Hepatocyte (in vitro differentiated cells): Measurements from ENCODE around the gene ITPKB.

Source experiments
- EZH2 ChIP-seq: fragments of 200-600 bp; sonication (generic); IDR thresholded peaks from 2 replicates; pipeline ENCODE4 v1.6.1; 2016; ENCODE audit warnings: antibody characterized with exemption, mild to moderate bottlenecking, borderline replicate concordance
- EZH2phosphoT487 ChIP-seq: fragments of 200-600 bp; sonication (generic); IDR thresholded peaks from one replicate; pipeline ENCODE4 v1.6.1; 2018; ENCODE audit warnings: antibody characterized with exemption, mild to moderate bottlenecking, low read depth, moderate library complexity; ENCODE audit not compliant: unreplicated experiment, severe bottlenecking
- TF ChIP-seq, protein P1 (sequence below): fragments of 200-600 bp; sonication (generic); IDR thresholded peaks from 2 replicates; pipeline ENCODE4 v1.5.1; 2016; ENCODE audit warnings: antibody characterized with exemption, mild to moderate bottlenecking; ENCODE audit not compliant: poor library complexity

- TF ChIP-seq EZH2 (no peak), EZH2phosphoT487 (no peak)
- TF ChIP-seq, protein P1, sequence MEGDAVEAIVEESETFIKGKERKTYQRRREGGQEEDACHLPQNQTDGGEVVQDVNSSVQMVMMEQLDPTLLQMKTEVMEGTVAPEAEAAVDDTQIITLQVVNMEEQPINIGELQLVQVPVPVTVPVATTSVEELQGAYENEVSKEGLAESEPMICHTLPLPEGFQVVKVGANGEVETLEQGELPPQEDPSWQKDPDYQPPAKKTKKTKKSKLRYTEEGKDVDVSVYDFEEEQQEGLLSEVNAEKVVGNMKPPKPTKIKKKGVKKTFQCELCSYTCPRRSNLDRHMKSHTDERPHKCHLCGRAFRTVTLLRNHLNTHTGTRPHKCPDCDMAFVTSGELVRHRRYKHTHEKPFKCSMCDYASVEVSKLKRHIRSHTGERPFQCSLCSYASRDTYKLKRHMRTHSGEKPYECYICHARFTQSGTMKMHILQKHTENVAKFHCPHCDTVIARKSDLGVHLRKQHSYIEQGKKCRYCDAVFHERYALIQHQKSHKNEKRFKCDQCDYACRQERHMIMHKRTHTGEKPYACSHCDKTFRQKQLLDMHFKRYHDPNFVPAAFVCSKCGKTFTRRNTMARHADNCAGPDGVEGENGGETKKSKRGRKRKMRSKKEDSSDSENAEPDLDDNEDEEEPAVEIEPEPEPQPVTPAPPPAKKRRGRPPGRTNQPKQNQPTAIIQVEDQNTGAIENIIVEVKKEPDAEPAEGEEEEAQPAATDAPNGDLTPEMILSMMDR: no peak
These were observed 42.5 kb downstream of the ITPKB start for GRCh38 chr1:226696547-226696946.
